ENCODE measurements around the gene MDP1. TPM values are rescaled to one million over a fixed set of nuclear protein-coding genes. Genes with fewer than 3 reads are reported as not detected.

MDP1 gene
- total RNA-seq, 1 experiment from 2014 or later, result 18.8 TPM

DNA sequence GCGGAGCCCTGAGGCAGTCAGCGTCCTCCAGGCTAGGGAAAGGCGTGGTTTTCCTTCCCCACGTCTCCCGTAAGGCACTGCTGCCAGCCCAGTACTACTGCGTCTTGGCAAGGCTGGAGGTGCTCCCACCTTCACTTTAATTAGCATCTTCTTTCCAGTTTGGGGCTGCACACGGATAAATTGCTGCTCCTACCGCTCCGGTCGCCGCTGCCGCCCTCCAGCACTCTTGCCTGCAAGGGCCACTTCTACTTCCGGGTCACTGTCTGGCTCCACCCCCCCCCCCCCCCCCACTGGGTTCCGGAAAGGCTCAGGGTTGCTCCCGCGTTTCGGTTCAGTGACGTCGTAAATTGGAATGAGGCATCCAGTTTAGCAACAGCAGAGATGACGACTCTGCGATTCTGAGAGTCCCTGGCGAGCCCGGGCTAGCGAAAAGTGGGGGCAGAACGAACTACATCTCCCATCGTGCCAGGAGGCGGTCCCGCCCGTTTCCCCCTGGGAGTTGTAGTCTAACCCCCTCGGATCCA is 16.3 kb upstream of the MDP1 start, which contains the start of gene NEDD8:
TSS of gene NEDD8 (minus strand) at position 247 of the 524 bp plus-strand sequence. CDS start at position 147, 100 bp downstream.
- H2AFZ ChIP-seq (ENCODE audit: low read length), result peak within 1 kb of the TSS; percentile 32
- H2AK5ac ChIP-seq (ENCODE audit: insufficient read length, low read length), result no peak within 1 kb of the TSS
- H4K91ac ChIP-seq (ENCODE audit: insufficient read length, low read depth, low read length), result no peak within 1 kb of the TSS
- no peak within 1 kb of the TSS for H3K23ac ChIP-seq (ENCODE audit: insufficient read length, low read depth, low read length)
- H3K4me1 ChIP-seq (ENCODE audit: insufficient read depth, low read length), result 0 out of 2 replicates have a peak, but pooled peaks cover 6% of the 10 kb centered on the region
- Mint-ChIP-seq H3K4me1 (peaks cover 8 to 22% of the 10 kb centered on the region in 2 experiments), H3K27me3 (ENCODE audit: low read depth) (no peaks in the 10 kb centered on the region), H3K27ac (peak within 1 kb of the TSS; percentile 96 to 99 (median 98)), H3K36me3 (ENCODE audit: insufficient read depth in 1 of 3, low read depth in 3 of 3) (peaks cover 18 to 44% (median 40%) of the 10 kb centered on the region in 3 experiments; a peak in 6 of 7 replicates), H3K4me3 (peak within 1 kb of the TSS; percentile 98 to 99), H3K9me3 (no peaks in the 10 kb centered on the region)
- no CpG with 5 or more reads among the region's 30 CpGs for WGBS (ENCODE audit: extremely low coverage, insufficient read length, low lambda C conversion rate)
- peak within 1 kb of the TSS; percentile 89 for H3K9ac ChIP-seq (ENCODE audit: extremely low read depth, insufficient read length, low read length)
- H4K8ac ChIP-seq (replicated peaks; ENCODE audit: insufficient read length, low read depth, low read length), result peak within 1 kb of the TSS; percentile 47
- peaks cover 3% of the 10 kb centered on the region; the same call in 1 of the 2 replicates for H3K79me2 ChIP-seq (ENCODE audit: insufficient read depth, low read length)
- H2BK20ac ChIP-seq (ENCODE audit: low read depth, low read length, poor library complexity, severe bottlenecking), result no peak within 1 kb of the TSS
- peak; percentile 89 for DNase-seq
- peak within 1 kb of the TSS; percentile 83 for H3K18ac ChIP-seq (ENCODE audit: insufficient read length, low read depth, low read length)
- no peaks in the 10 kb centered on the region for H3K9me3 ChIP-seq (ENCODE audit: control insufficient read depth, low read depth, low read length)
- no peak within 1 kb of the TSS for H3K56ac ChIP-seq (ENCODE audit: insufficient read length, low read depth, low read length)
- peaks cover 11% of the 10 kb centered on the region for H3K79me1 ChIP-seq (ENCODE audit: insufficient read depth, low read depth, low read length, poor library complexity, severe bottlenecking)
- no peak within 1 kb of the TSS for H2BK120ac ChIP-seq (ENCODE audit: low read depth, low read length, poor library complexity, severe bottlenecking)
- H2BK15ac ChIP-seq (ENCODE audit: low read depth, low read length), result no peak within 1 kb of the TSS
- H3K27ac ChIP-seq (ENCODE audit: insufficient read length, low read depth, low read length), result peak within 1 kb of the TSS; percentile 57
- H3K27me3 ChIP-seq (ENCODE audit: insufficient read depth, low read length), result no peaks in the 10 kb centered on the region
- peak within 1 kb of the TSS; percentile 1 for H2BK5ac ChIP-seq (ENCODE audit: insufficient read length, low read length)
- H4K20me1 ChIP-seq (ENCODE audit: control insufficient read depth, insufficient read depth, insufficient read length), result no peaks in the 10 kb centered on the region
- no peak within 1 kb of the TSS for H3K4ac ChIP-seq (ENCODE audit: low read depth, low read length)
- no peak within 1 kb of the TSS for H4K5ac ChIP-seq (ENCODE audit: insufficient read length, low read depth, low read length)
- H2BK12ac ChIP-seq (ENCODE audit: insufficient read length, low read depth, low read length), result no peak within 1 kb of the TSS
- TF ChIP-seq, protein P1, sequence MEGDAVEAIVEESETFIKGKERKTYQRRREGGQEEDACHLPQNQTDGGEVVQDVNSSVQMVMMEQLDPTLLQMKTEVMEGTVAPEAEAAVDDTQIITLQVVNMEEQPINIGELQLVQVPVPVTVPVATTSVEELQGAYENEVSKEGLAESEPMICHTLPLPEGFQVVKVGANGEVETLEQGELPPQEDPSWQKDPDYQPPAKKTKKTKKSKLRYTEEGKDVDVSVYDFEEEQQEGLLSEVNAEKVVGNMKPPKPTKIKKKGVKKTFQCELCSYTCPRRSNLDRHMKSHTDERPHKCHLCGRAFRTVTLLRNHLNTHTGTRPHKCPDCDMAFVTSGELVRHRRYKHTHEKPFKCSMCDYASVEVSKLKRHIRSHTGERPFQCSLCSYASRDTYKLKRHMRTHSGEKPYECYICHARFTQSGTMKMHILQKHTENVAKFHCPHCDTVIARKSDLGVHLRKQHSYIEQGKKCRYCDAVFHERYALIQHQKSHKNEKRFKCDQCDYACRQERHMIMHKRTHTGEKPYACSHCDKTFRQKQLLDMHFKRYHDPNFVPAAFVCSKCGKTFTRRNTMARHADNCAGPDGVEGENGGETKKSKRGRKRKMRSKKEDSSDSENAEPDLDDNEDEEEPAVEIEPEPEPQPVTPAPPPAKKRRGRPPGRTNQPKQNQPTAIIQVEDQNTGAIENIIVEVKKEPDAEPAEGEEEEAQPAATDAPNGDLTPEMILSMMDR (conservative IDR thresholded peaks at IDR 0.05), result no peak
- peak within 1 kb of the TSS; percentile 49 for H3K14ac ChIP-seq (ENCODE audit: insufficient read depth, low read length)
- H3K23me2 ChIP-seq (ENCODE audit: insufficient read length, low read depth, low read length, poor library complexity, severe bottlenecking), result peaks cover 15% of the 10 kb centered on the region
- peak within 1 kb of the TSS; percentile 99 for H3K4me2 ChIP-seq (ENCODE audit: insufficient read depth, insufficient read length, low read length)
- H3T11ph ChIP-seq (ENCODE audit: low read length), result no peak within 1 kb of the TSS
